Psoas muscle (tissue), 8 donors: ENCODE measurements around the gene PACSIN3. TPM values are rescaled to one million over a fixed set of nuclear protein-coding genes. Genes with fewer than 3 reads are reported as not detected.

ENCODE experiments used
- ATAC-seq, 4 donors: fragments of 200-7000 bp; cut with Tn5 transposase; one replicate each; pipeline ENCODE4 v1.9.1; 2020; ENCODE audit warnings: moderate library complexity in 3 of 4, mild to moderate bottlenecking in 2 of 4
- DNase-seq, 2 donors: peaks; one replicate each; pipeline ENCODE4 v3.0.0-alpha.2; 2020
- H3K27ac ChIP-seq: fragments of 200-600 bp; one replicate; pipeline ENCODE4 v1.8.0; 2022
- H3K27me3 ChIP-seq, 3 donors: fragments of 200-600 bp in 1 of 3; one replicate each; pipeline versions ENCODE4 v1.6.1 to v1.8.0; 2013 to 2022; ENCODE audit warnings: low read length in 2 of 3, mild to moderate bottlenecking in 2 of 3, moderate library complexity in 1 of 3; ENCODE audit not compliant: insufficient read depth in 3 of 3
- H3K36me3 ChIP-seq, 2 donors: fragments of 200-600 bp in 1 of 2; one replicate each; pipeline versions ENCODE4 v1.6.1 to v1.8.0; 2013 to 2022; ENCODE audit warnings: low read depth in 1 of 2, mild to moderate bottlenecking in 1 of 2, moderate library complexity in 1 of 2; ENCODE audit not compliant: insufficient read depth in 1 of 2
- H3K4me1 ChIP-seq: fragments of 200-600 bp; one replicate; pipeline ENCODE4 v1.8.0; 2022
- H3K4me3 ChIP-seq: fragments of 200-600 bp; one replicate; pipeline ENCODE4 v1.8.0; 2022; ENCODE audit warnings: mild to moderate bottlenecking
- H3K9me3 ChIP-seq: fragments of 200-600 bp; one replicate; pipeline ENCODE4 v1.8.0; 2022
- WGBS, 3 donors: extraction: QIAGEN DNeasy Blood & Tissue Kit; methylation state at CpG; one replicate each; pipeline versions ENCODE4 v1.1.6 to v1.1.7; 2013; 5-methylcytosine and 5-hydroxymethylcytosine counted together
- intact Hi-C, 2 donors: fragments of 100-400 bp; cut with DNase I; formaldehyde crosslinking; loops; one replicate each; pipeline versions ENCODE4 v1.11.0 to v1.14.2; 2022
- polyA plus RNA-seq, 3 donors: library from polyadenylated mRNA; stranded (reverse); fragments of 200-250 nt; gene quantifications; one replicate each; pipeline ENCODE4 v1.2.3, GENCODE V29; 2013
- total RNA-seq, 4 donors: library from RNA; stranded (reverse); fragmentation: NEBNext Ultra II Directional in 2 of 4; extraction: Animal tissue kit (Norgen Biotek cat#: 25700) in 2 of 4; gene quantifications; one replicate each; pipeline versions ENCODE4 v1.2.1 to v1.2.4, GENCODE V29; 2021 to 2023
- TF ChIP-seq, protein P1 (sequence below): fragments of 200-600 bp; IDR thresholded peaks from one replicate; pipeline ENCODE4 v1.8.0; 2022; ENCODE audit warnings: antibody characterized with exemption
- donor health status: healthy with polysubstance abuse.
- donor health status: DM: no; HTN: no; CAD: no; lungs with moderate emphysema.
- donor health status: Bipolar disorder and iron deficiency.
- donor health status: healthy.
- donor health status: DM: yes; HTN: yes; CAD: no.
- donor health status: DM: no; HTN: no; CAD: no.
- donor health status: DM: no; HTN: no; CAD: no.
- donor health status: DM: yes; HTN: yes; CAD: no.

Gene PACSIN3
- total and polyA plus RNA-seq, 7 donors: 90.4 to 430 (median 284) TPM

DNA sequence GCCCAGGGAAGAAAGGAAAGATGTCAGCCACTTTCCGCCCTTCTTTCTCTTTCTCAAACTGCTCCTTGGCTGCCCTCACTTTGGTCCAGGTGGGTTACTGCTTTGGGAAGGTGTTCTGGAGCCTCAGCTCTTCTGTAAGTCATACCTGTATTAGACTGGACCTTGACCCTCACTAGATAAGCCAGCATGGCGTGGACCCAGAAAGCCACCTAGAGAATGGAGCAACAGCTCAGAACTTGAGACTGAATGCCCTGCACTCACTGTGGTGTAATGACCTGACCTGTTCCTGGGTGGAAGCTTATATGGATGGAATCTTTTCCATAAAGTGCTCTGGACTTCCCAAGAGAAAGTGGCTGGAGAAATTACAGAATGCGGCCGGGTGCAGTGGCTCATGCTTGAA, 46.8 kb upstream of the PACSIN3 start:
- Histone ChIP-seq H3K36me3 (peaks cover 0 to 39% of the 10 kb centered on the region in 2 donors), H3K4me1 (peaks cover 4% of the 10 kb centered on the region), H3K27me3 (no peaks in the 10 kb centered on the region), H3K27ac (no peak overlapping the region), H3K4me3 (no peak overlapping the region), H3K9me3 (no peaks in the 10 kb centered on the region)
- WGBS, 3 donors: 96 to 100% (median 99%) methylated on average over 4 of the region's 4 CpGs
- intact Hi-C loops: no loop called here
- TF ChIP-seq, protein P1, sequence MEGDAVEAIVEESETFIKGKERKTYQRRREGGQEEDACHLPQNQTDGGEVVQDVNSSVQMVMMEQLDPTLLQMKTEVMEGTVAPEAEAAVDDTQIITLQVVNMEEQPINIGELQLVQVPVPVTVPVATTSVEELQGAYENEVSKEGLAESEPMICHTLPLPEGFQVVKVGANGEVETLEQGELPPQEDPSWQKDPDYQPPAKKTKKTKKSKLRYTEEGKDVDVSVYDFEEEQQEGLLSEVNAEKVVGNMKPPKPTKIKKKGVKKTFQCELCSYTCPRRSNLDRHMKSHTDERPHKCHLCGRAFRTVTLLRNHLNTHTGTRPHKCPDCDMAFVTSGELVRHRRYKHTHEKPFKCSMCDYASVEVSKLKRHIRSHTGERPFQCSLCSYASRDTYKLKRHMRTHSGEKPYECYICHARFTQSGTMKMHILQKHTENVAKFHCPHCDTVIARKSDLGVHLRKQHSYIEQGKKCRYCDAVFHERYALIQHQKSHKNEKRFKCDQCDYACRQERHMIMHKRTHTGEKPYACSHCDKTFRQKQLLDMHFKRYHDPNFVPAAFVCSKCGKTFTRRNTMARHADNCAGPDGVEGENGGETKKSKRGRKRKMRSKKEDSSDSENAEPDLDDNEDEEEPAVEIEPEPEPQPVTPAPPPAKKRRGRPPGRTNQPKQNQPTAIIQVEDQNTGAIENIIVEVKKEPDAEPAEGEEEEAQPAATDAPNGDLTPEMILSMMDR: no peak
- ATAC-seq: no peak
- no peak for DNase-seq

DNA sequence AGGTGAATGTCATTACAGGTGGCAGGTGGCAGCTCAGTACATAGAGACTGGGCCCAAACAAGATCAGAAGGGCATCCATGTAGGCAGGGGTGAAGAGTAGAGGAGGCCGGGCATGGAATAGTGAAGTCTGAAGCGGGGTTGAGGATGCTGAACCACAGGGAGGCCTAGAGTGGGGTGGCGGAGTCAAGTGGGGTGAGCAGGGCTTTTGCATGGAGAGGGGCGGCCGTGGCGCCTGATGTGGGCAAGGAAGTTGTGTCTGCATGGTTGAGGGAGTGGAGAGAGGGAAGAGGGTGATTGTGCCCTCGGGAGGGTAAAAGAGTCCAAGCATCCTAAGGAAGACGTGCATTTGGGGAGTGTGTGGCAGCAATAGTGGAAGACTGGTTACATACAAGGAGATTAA, 42.9 kb upstream of the PACSIN3 start:
- ATAC-seq (no peak), DNase-seq (no peak)
- intact Hi-C loops: no loop called here
- TF ChIP-seq, protein P1: no peak
- Histone ChIP-seq H3K9me3 (no peaks in the 10 kb centered on the region), H3K4me1 (no peaks in the 10 kb centered on the region), H3K27me3 (no peaks in the 10 kb centered on the region), H3K4me3 (no peak overlapping the region), H3K27ac (no peak overlapping the region), H3K36me3 (peaks cover 0 to 43% of the 10 kb centered on the region in 2 donors)
- 94 to 97% (median 94%) methylated on average over 8 of the region's 8 CpGs for WGBS, 3 donors

DNA sequence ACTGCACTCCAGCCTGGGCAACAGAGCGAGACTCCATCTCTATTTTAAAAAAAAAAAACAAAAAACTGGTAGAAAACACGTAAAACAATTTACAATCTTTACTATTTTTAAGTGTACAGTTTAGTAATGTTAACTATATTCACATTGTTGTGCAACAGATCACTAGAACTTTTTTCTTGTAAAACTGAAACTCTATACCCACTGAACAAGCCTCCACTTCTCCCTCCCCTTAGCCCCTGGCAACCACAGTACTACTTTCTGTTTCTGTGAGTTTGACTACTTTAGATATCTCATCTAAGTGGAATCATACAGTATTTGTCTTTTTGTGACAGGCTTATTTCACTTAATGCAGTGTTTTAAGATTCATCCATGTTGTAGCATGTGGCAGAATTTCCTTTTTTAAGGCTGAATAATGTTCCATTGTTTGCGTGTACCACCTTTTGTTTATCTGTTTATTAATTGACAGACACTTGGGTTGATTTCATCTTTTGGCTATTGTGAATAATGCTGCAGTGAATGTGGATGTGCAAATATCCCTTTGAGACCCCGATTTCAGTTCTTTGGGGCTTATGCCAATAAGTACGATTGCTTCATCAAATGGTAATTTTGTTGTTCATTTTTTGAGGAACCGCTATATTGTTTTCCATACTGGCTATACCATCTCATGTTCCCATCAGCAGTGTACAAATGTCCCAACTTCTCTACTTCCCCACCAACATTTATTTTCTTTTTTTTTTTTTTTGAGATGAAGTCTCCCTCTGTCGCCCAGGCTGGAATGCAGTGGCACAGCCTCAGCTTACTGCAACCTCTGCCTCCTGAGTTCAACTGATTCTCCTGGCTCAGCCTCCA, 39.5 kb upstream of the PACSIN3 start:
- H3K36me3 ChIP-seq: peaks cover 0 to 57% of the 10 kb centered on the region in 2 donors
- 96 to 97% (median 96%) methylated on average over 7 of the region's 7 CpGs for WGBS, 3 donors
- no peak for ATAC-seq

DNA sequence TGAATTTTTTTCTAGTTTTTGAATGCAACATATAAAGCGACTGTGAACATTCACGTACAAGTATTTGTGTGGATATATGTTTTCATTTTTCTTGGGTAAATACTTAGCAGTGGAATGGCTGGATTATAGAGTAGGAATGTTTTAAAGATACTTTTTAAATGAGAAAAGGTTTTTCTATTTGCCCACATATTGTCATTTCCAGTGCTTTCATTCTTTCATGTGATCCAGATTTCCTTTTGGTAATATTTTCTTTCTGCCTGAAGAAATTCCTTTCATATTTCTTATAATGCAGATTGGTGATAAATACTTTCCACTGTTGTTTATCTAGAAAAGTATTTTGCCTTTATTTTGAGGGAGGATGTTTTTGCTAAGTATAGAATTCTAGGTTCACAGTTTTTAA, 36.5 kb upstream of the PACSIN3 start:
- Histone ChIP-seq H3K4me3 (no peak overlapping the region), H3K4me1 (peaks cover 3% of the 10 kb centered on the region), H3K27ac (no peak overlapping the region), H3K27me3 (no peaks in the 10 kb centered on the region), H3K9me3 (no peaks in the 10 kb centered on the region), H3K36me3 (peaks cover 0 to 71% of the 10 kb centered on the region in 2 donors)
- no peak for ATAC-seq
- WGBS, 3 donors: 93 to 97% (median 97%) methylated on average over 2 of the region's 2 CpGs
- no peak for DNase-seq
- TF ChIP-seq, protein P1: no peak
- intact Hi-C loops: no loop called here

More for the DNA sequence above, 39.5 kb upstream of the PACSIN3 start:
- Histone ChIP-seq H3K4me3 (no peak overlapping the region), H3K27me3 (no peaks in the 10 kb centered on the region), H3K27ac (no peak overlapping the region), H3K4me1 (no peaks in the 10 kb centered on the region), H3K9me3 (no peaks in the 10 kb centered on the region)
- TF ChIP-seq, protein P1: no peak
- intact Hi-C loops: no loop called here
- no peak for DNase-seq
